Heart left ventricle (tissue), 16 donors: ENCODE results near the gene NUDT19. TPM values are rescaled to one million over a fixed set of nuclear protein-coding genes. Genes with fewer than 3 reads are reported as not detected.

ENCODE experiments used
- ATAC-seq, 4 donors: fragments of 200-7000 bp; cut with Tn5 transposase; one replicate each; pipeline ENCODE4 v1.9.1; 2020 to 2022; ENCODE audit warnings: moderate library complexity in 4 of 4, mild to moderate bottlenecking in 3 of 4, moderate number of reproducible peaks in 1 of 4
- DNase-seq, 5 donors: peaks; one replicate each; pipeline ENCODE4 v3.0.0-alpha.2; 2020
- H3K27ac ChIP-seq, 12 donors: fragments of 200-600 bp; sonication (generic) in 4 of 12; one replicate each; pipeline versions ENCODE4 v1.5.0 to v1.8.0; 2016 to 2022; ENCODE audit warnings: mild to moderate bottlenecking in 2 of 12
- H3K27me3 ChIP-seq, 9 donors: fragments of 200-600 bp; sonication (generic) in 2 of 9; one replicate each; pipeline versions ENCODE4 v1.5.1 to v1.8.0; 2016 to 2022; ENCODE audit warnings: mild to moderate bottlenecking in 3 of 9
- H3K36me3 ChIP-seq, 9 donors: fragments of 200-600 bp; sonication (generic) in 2 of 9; one replicate each; pipeline versions ENCODE4 v1.5.0 to v1.8.0; 2018 to 2022; ENCODE audit warnings: mild to moderate bottlenecking in 2 of 9
- H3K4me1 ChIP-seq, 12 donors: fragments of 200-600 bp; sonication (generic) in 4 of 12; one replicate each; pipeline versions ENCODE4 v1.5.0 to v1.8.0; 2016 to 2022; ENCODE audit warnings: mild to moderate bottlenecking in 3 of 12
- H3K4me3 ChIP-seq, 12 donors: fragments of 200-600 bp; sonication (generic) in 4 of 12; one replicate each; pipeline versions ENCODE4 v1.5.0 to v1.8.0; 2017 to 2022; ENCODE audit warnings: mild to moderate bottlenecking in 9 of 12, moderate library complexity in 4 of 12
- H3K9me3 ChIP-seq, 12 donors: fragments of 200-600 bp; sonication (generic) in 4 of 12; one replicate each; pipeline versions ENCODE4 v1.5.0 to v1.8.0; 2016 to 2022; ENCODE audit warnings: mild to moderate bottlenecking in 1 of 12
- CTCF ChIP-seq, 12 donors: fragments of 200-600 bp; sonication (generic) in 4 of 12; IDR thresholded peaks; one replicate each; pipeline versions ENCODE4 v1.5.0 to v1.8.0; 2018 to 2022; ENCODE audit warnings: antibody characterized with exemption in 12 of 12, mild to moderate bottlenecking in 5 of 12
- POLR2A ChIP-seq, 2 donors: fragments of 450-650 bp; IDR thresholded peaks; one replicate each; pipeline ENCODE4 v1.6.1; 2017; ENCODE audit warnings: antibody characterized with exemption in 2 of 2, mild to moderate bottlenecking in 2 of 2, moderate library complexity in 2 of 2
- WGBS, 4 donors: extraction: QIAGEN DNeasy Blood & Tissue Kit in 2 of 4; methylation state at CpG; one replicate each; pipeline versions ENCODE4 v1.1.5 to v1.1.7; 2013 to 2018; 5-methylcytosine and 5-hydroxymethylcytosine counted together
- intact Hi-C, 10 donors: fragments of 100-400 bp; cut with DNase I; formaldehyde crosslinking; loops; one replicate each; pipeline versions ENCODE4 v1.11.1 to v1.14.2; 2022
- polyA plus RNA-seq, 2 donors: library from polyadenylated mRNA; stranded (reverse); fragments of 200-250 nt; gene quantifications; one replicate each; pipeline ENCODE4 v1.2.3, GENCODE V29; 2013
- total RNA-seq, 9 donors: library from RNA; depleted of rRNA in 2 of 9; stranded (reverse); fragments of >200 nt in 2 of 9; fragmentation: NEBNext Ultra II Directional in 3 of 9; extraction: Animal tissue kit (Norgen Biotek cat#: 25700) in 3 of 9; gene quantifications; one replicate each; pipeline versions ENCODE4 v1.1.0 to v1.2.4, GENCODE V29; 2016 to 2023
- donor health status: ischemic (EF 13 %, LVEDD 7.1; RV severe dilation, severe dysfunction).
- donor health status: healthy with polysubstance abuse.
- donor health status: DM: no; HTN: yes; CAD: no.
- donor health status: DM: no; HTN: no; CAD: no.
- donor health status: ischemic (EF 25% LVEDD 6.9; RV normal size, moderate dysfunction).
- donor health status: ischemic (EF 25% LVEDD 5.7; RV mildly dilated, moderate dysfunction).
- donor health status: healthy.
- donor health status: DM: yes; HTN: yes; CAD: no.
- donor health status: ischemic (EF 35%, LVEDD 5.7; RV mildly dilated, moderate dysfunction).
- donor health status: nonischemic (EF 11% LVEDD 7.7; RV severe dilation, severe dysfunction).
- donor health status: DM: yes; HTN: yes; CAD: no.
- donor health status: PGD.
- donor health status: ischemic (EF 29% LVEDD 5.4; RV normal size, mild dysfunction).
- donor health status: nonischemic (EF 23%, LVEDD 6.1; RV moderate dilation, normal function).

NUDT19 gene
- total and polyA plus RNA-seq, 11 donors = 12.5 to 31.3 (median 20.5) TPM

DNA sequence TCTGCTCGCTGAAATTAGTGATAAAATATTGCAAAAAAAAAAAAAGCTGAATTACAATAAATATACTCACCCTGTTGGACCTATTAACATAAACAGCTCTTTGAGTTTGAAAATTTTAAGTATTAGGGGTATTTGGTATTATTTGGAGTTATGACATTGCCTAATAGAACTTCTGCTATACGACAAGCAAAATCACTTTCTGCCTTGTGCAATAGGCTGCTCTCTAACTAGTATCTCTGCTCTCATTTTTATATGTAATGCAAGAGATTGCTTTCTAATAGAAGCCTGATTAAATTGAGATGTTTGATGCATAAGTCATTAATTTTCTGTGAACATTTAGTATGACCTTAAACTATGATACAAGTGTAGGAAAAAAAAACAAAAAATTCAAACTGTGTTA lies 10.6 kb upstream of the NUDT19 start:
- TF ChIP-seq CTCF (IDR thresholded peaks at IDR 0.05) = no peak
- no peak for TF ChIP-seq POLR2A (IDR thresholded peaks at IDR 0.05)
- H3K27ac ChIP-seq = no peak overlapping the region
- ATAC-seq = no peak
- peaks cover 0 to under 1% (median 0%) of the 10 kb centered on the region in 9 donors for H3K36me3 ChIP-seq
- H3K9me3 ChIP-seq = no peaks in the 10 kb centered on the region
- WGBS, 4 donors = 81 to 90% (median 85%) methylated on average over 2 of the region's 2 CpGs
- peaks cover 0 to 18% (median 3%) of the 10 kb centered on the region in 12 donors for H3K4me1 ChIP-seq
- H3K27me3 ChIP-seq = peaks cover 0 to 20% (median 11%) of the 10 kb centered on the region in 9 donors
- H3K4me3 ChIP-seq = no peak overlapping the region
- no peak for DNase-seq
- intact Hi-C loops = no loop called here

- WGBS, 4 donors = 89 to 94% (median 92%) methylated on average over 4 of the region's 4 CpGs
- intact Hi-C loops = no loop called here
- no peak for ATAC-seq
These were observed 9.3 kb upstream of the NUDT19 start for GRCh38 chr19:32682317-32682716.

GRCh38 chr19:32686847-32687475 lies 4.7 kb upstream of the NUDT19 start:
- Histone ChIP-seq H3K4me1 (peaks cover 0 to 20% (median 10%) of the 10 kb centered on the region in 12 donors), H3K9me3 (no peaks in the 10 kb centered on the region), H3K27ac (no peak overlapping the region), H3K27me3 (no peaks in the 10 kb centered on the region), H3K36me3 (peaks cover 0 to 5% (median 0%) of the 10 kb centered on the region in 9 donors), H3K4me3 (no peak overlapping the region)
- 74 to 98% (median 92%) methylated on average over 6 of the region's 6 CpGs for WGBS, 4 donors
- TF ChIP-seq POLR2A (IDR thresholded peaks at IDR 0.05) = no peak
- TF ChIP-seq CTCF (IDR thresholded peaks at IDR 0.05) = no peak
- ATAC-seq = no peak
- intact Hi-C loops = no loop called here
- no peak for DNase-seq

More at GRCh38 chr19:32682317-32682716, 9.3 kb upstream of the NUDT19 start:
- DNase-seq = no peak
- TF ChIP-seq CTCF (IDR thresholded peaks at IDR 0.05) = no peak
- no peak for TF ChIP-seq POLR2A (IDR thresholded peaks at IDR 0.05)
- Histone ChIP-seq H3K4me1 (peaks cover 0 to 5% (median 0%) of the 10 kb centered on the region in 12 donors), H3K27me3 (peaks cover 0 to 7% (median 0%) of the 10 kb centered on the region in 9 donors), H3K4me3 (no peak overlapping the region), H3K27ac (no peak overlapping the region), H3K9me3 (no peaks in the 10 kb centered on the region), H3K36me3 (peaks cover 0 to 5% (median 0%) of the 10 kb centered on the region in 9 donors)

- H3K27me3 ChIP-seq = no peaks in the 10 kb centered on the region
- ATAC-seq (no peak), DNase-seq (no peak)
- intact Hi-C loops = no loop called here
- no peak overlapping the region for H3K27ac ChIP-seq
- peaks cover 0 to 5% (median 0%) of the 10 kb centered on the region in 9 donors for H3K36me3 ChIP-seq
- H3K9me3 ChIP-seq = no peaks in the 10 kb centered on the region
- TF ChIP-seq CTCF (IDR thresholded peaks at IDR 0.05) (no peak), POLR2A (IDR thresholded peaks at IDR 0.05) (no peak)
- 87 to 92% (median 90%) methylated on average over 4 of the region's 4 CpGs for WGBS, 4 donors
- peaks cover 0 to 22% (median 13%) of the 10 kb centered on the region in 12 donors for H3K4me1 ChIP-seq
- no peak overlapping the region for H3K4me3 ChIP-seq
These were observed 3.9 kb upstream of the NUDT19 start for GRCh38 chr19:32687681-32688080.
